ENCODE data around the gene ZSCAN2. TPM values are rescaled to one million over a fixed set of nuclear protein-coding genes. Genes with fewer than 3 reads are reported as not detected.
"Not testable (repeated sequence)": the region's sequence is repeated elsewhere in the genome, so short reads cannot be mapped to it uniquely, and the experiment has no call there.

Gene ZSCAN2
- total RNA-seq, 1 donor from 2014 or later, result 7.0 TPM

- H3K36me3 Mint-ChIP-seq (ENCODE audit: low read depth); H3K9me3 Mint-ChIP-seq; H3K4me3 Mint-ChIP-seq; DNase-seq (ENCODE audit: low spot score); H3K27ac Mint-ChIP-seq: not testable (repeated sequence)
- intact Hi-C loops (cut with micrococcal nuclease), result loop anchor here (10.0 kb wide), 1 partner anchor 581 kb away; no protein-coding TSS in a partner anchor
- Mint-ChIP-seq H3K4me1 (ENCODE audit: low read depth) (peaks cover 17% of the 10 kb centered on the region), H3K27me3 (ENCODE audit: insufficient read depth) (peaks cover 17% of the 10 kb centered on the region)
Observed at GRCh38 chr15:84583921-84584320, 16.9 kb upstream of the ZSCAN2 start.

GRCh38 chr15:84586696-84587095 is 14.1 kb upstream of the ZSCAN2 start:
- intact Hi-C loops (cut with micrococcal nuclease), result loop anchor here (10.0 kb wide), 1 partner anchor 578 kb away; no protein-coding TSS in a partner anchor

GRCh38 chr15:84588053-84588874 is 12.5 kb upstream of the ZSCAN2 start:
- peaks cover 7% of the 10 kb centered on the region for H3K4me1 Mint-ChIP-seq (ENCODE audit: low read depth)

More at GRCh38 chr15:84586696-84587095, 14.1 kb upstream of the ZSCAN2 start:
- Mint-ChIP-seq H3K4me3 (no peak overlapping the region), H3K27me3 (ENCODE audit: insufficient read depth) (peaks cover 19% of the 10 kb centered on the region), H3K4me1 (ENCODE audit: low read depth) (peaks cover 17% of the 10 kb centered on the region), H3K9me3 (no peaks in the 10 kb centered on the region), H3K27ac (no peak overlapping the region), H3K36me3 (ENCODE audit: low read depth) (no peaks in the 10 kb centered on the region)
- no peak for DNase-seq (ENCODE audit: low spot score)

GRCh38 chr15:84590406-84590805 is 10.4 kb upstream of the ZSCAN2 start:
- intact Hi-C loops (cut with micrococcal nuclease), result no loop called here

More at GRCh38 chr15:84588053-84588874, 12.5 kb upstream of the ZSCAN2 start:
- Mint-ChIP-seq H3K36me3 (ENCODE audit: low read depth) (no peaks in the 10 kb centered on the region), H3K27ac (no peak overlapping the region), H3K9me3 (no peaks in the 10 kb centered on the region), H3K27me3 (ENCODE audit: insufficient read depth) (peaks cover 21% of the 10 kb centered on the region), H3K4me3 (peak overlapping the region; percentile 62)
- intact Hi-C loops (cut with micrococcal nuclease), result loop anchor here (1.0 to 10.0 kb wide), 8 partner anchors 10 to 577 kb away; partner anchors contain the start of gene WDR73
- peak; percentile 78 for DNase-seq (ENCODE audit: low spot score)

GRCh38 chr15:84591815-84592214 is 9.0 kb upstream of the ZSCAN2 start:
- no peaks in the 10 kb centered on the region for H3K36me3 Mint-ChIP-seq (ENCODE audit: low read depth)
- intact Hi-C loops (cut with micrococcal nuclease), result no loop called here
- H3K27ac Mint-ChIP-seq, result no peak overlapping the region
- peaks cover 12% of the 10 kb centered on the region for H3K27me3 Mint-ChIP-seq (ENCODE audit: insufficient read depth)
- DNase-seq (ENCODE audit: low spot score), result no peak
- no peak overlapping the region for H3K4me3 Mint-ChIP-seq
- H3K9me3 Mint-ChIP-seq, result no peaks in the 10 kb centered on the region
- H3K4me1 Mint-ChIP-seq (ENCODE audit: low read depth), result peaks cover 6% of the 10 kb centered on the region

More at GRCh38 chr15:84590406-84590805, 10.4 kb upstream of the ZSCAN2 start:
- Mint-ChIP-seq H3K4me3 (no peak overlapping the region), H3K27ac (no peak overlapping the region), H3K4me1 (ENCODE audit: low read depth) (peaks cover 6% of the 10 kb centered on the region), H3K9me3 (no peaks in the 10 kb centered on the region), H3K36me3 (ENCODE audit: low read depth) (no peaks in the 10 kb centered on the region), H3K27me3 (ENCODE audit: insufficient read depth) (peaks cover 19% of the 10 kb centered on the region)
- no peak for DNase-seq (ENCODE audit: low spot score)

- no peaks in the 10 kb centered on the region for H3K36me3 Mint-ChIP-seq (ENCODE audit: low read depth)
Observed at GRCh38 chr15:84594617-84595290, 6.1 kb upstream of the ZSCAN2 start.

GRCh38 chr15:84595660-84596059 is 5.1 kb upstream of the ZSCAN2 start:
- intact Hi-C loops (cut with micrococcal nuclease), result no loop called here

More at GRCh38 chr15:84594617-84595290, 6.1 kb upstream of the ZSCAN2 start:
- H3K9me3 Mint-ChIP-seq, result no peaks in the 10 kb centered on the region
- no peak overlapping the region for H3K4me3 Mint-ChIP-seq
- no peak for DNase-seq (ENCODE audit: low spot score)
- H3K27me3 Mint-ChIP-seq (ENCODE audit: insufficient read depth), result peaks cover 9% of the 10 kb centered on the region
- intact Hi-C loops (cut with micrococcal nuclease), result no loop called here
- H3K4me1 Mint-ChIP-seq (ENCODE audit: low read depth), result peaks cover 22% of the 10 kb centered on the region
- H3K27ac Mint-ChIP-seq, result no peak overlapping the region

GRCh38 chr15:84597296-84597695 is 3.5 kb upstream of the ZSCAN2 start:
- no peak overlapping the region for H3K27ac Mint-ChIP-seq
- no peaks in the 10 kb centered on the region for H3K36me3 Mint-ChIP-seq (ENCODE audit: low read depth)
- no peaks in the 10 kb centered on the region for H3K9me3 Mint-ChIP-seq
- H3K4me3 Mint-ChIP-seq, result no peak overlapping the region
- H3K4me1 Mint-ChIP-seq (ENCODE audit: low read depth), result peaks cover 32% of the 10 kb centered on the region
- peaks cover 6% of the 10 kb centered on the region for H3K27me3 Mint-ChIP-seq (ENCODE audit: insufficient read depth)
- intact Hi-C loops (cut with micrococcal nuclease), result no loop called here
- DNase-seq (ENCODE audit: low spot score), result no peak

More at GRCh38 chr15:84595660-84596059, 5.1 kb upstream of the ZSCAN2 start:
- Mint-ChIP-seq H3K4me1 (ENCODE audit: low read depth) (peaks cover 30% of the 10 kb centered on the region), H3K27me3 (ENCODE audit: insufficient read depth) (peaks cover 6% of the 10 kb centered on the region), H3K4me3 (no peak overlapping the region), H3K27ac (no peak overlapping the region), H3K36me3 (ENCODE audit: low read depth) (no peaks in the 10 kb centered on the region), H3K9me3 (no peaks in the 10 kb centered on the region)
- DNase-seq (ENCODE audit: low spot score), result no peak

- Mint-ChIP-seq H3K4me3 (peak overlapping the region; percentile 13), H3K27me3 (ENCODE audit: insufficient read depth) (peaks cover 3% of the 10 kb centered on the region), H3K4me1 (ENCODE audit: low read depth) (peaks cover 37% of the 10 kb centered on the region), H3K27ac (peak overlapping the region; percentile 57), H3K36me3 (ENCODE audit: low read depth) (no peaks in the 10 kb centered on the region), H3K9me3 (no peaks in the 10 kb centered on the region)
- DNase-seq (ENCODE audit: low spot score), result peak; percentile 23
- intact Hi-C loops (cut with micrococcal nuclease), result loop anchor here (1.0 kb wide), 1 partner anchor 10 kb away; no protein-coding TSS in a partner anchor
Observed at GRCh38 chr15:84598250-84598649, 2.6 kb upstream of the ZSCAN2 start.

GRCh38 chr15:84598993-84599392 is 1.8 kb upstream of the ZSCAN2 start:
- intact Hi-C loops (cut with micrococcal nuclease), result loop anchor here (1.0 kb wide), 3 partner anchors 11 to 329 kb away; no protein-coding TSS in a partner anchor
- peak overlapping the region; percentile 68 for H3K4me3 Mint-ChIP-seq
- no peak for DNase-seq (ENCODE audit: low spot score)
- peak overlapping the region; percentile 48 for H3K27ac Mint-ChIP-seq
- H3K4me1 Mint-ChIP-seq (ENCODE audit: low read depth), result peaks cover 42% of the 10 kb centered on the region
- no peaks in the 10 kb centered on the region for H3K27me3 Mint-ChIP-seq (ENCODE audit: insufficient read depth)
- no peaks in the 10 kb centered on the region for H3K9me3 Mint-ChIP-seq
- peaks cover 4% of the 10 kb centered on the region for H3K36me3 Mint-ChIP-seq (ENCODE audit: low read depth)

GRCh38 chr15:84599906-84600305 is 903 bp upstream of the ZSCAN2 start:
- DNase-seq (ENCODE audit: low spot score), result no peak
- peak overlapping the region; percentile 66 for H3K4me3 Mint-ChIP-seq
- no peaks in the 10 kb centered on the region for H3K9me3 Mint-ChIP-seq
- peaks cover 47% of the 10 kb centered on the region for H3K4me1 Mint-ChIP-seq (ENCODE audit: low read depth)
- intact Hi-C loops (cut with micrococcal nuclease), result loop anchor here (1.0 kb wide), 7 partner anchors 31 to 380 kb away; partner anchors contain the start of genes SEC11A and WDR73
- H3K27ac Mint-ChIP-seq, result no peak overlapping the region
- H3K36me3 Mint-ChIP-seq (ENCODE audit: low read depth), result peaks cover 8% of the 10 kb centered on the region
- no peaks in the 10 kb centered on the region for H3K27me3 Mint-ChIP-seq (ENCODE audit: insufficient read depth)

- H3K4me3 Mint-ChIP-seq, result peak overlapping the region; percentile 89
- H3K4me1 Mint-ChIP-seq (ENCODE audit: low read depth), result peaks cover 51% of the 10 kb centered on the region
- DNase-seq (ENCODE audit: low spot score), result peak; percentile 40
- H3K9me3 Mint-ChIP-seq, result no peaks in the 10 kb centered on the region
- intact Hi-C loops (cut with micrococcal nuclease), result loop anchor here (1.0 kb wide), 5 partner anchors 31 to 380 kb away; partner anchors contain the start of genes SEC11A and WDR73
- no peak overlapping the region for H3K27ac Mint-ChIP-seq
- H3K27me3 Mint-ChIP-seq (ENCODE audit: insufficient read depth), result no peaks in the 10 kb centered on the region
- peaks cover 11% of the 10 kb centered on the region for H3K36me3 Mint-ChIP-seq (ENCODE audit: low read depth)
Observed at GRCh38 chr15:84600331-84600686, 500 bp upstream of the ZSCAN2 start.

- no peaks in the 10 kb centered on the region for H3K27me3 Mint-ChIP-seq (ENCODE audit: insufficient read depth)
- no peaks in the 10 kb centered on the region for H3K9me3 Mint-ChIP-seq
- no peak for DNase-seq (ENCODE audit: low spot score)
- H3K4me1 Mint-ChIP-seq (ENCODE audit: low read depth), result peaks cover 59% of the 10 kb centered on the region
- peak overlapping the region; percentile 89 for H3K4me3 Mint-ChIP-seq
- intact Hi-C loops (cut with micrococcal nuclease), result no loop called here
- H3K36me3 Mint-ChIP-seq (ENCODE audit: low read depth), result peaks cover 14% of the 10 kb centered on the region
- no peak overlapping the region for H3K27ac Mint-ChIP-seq
Observed at GRCh38 chr15:84601555-84601838, 688 bp downstream of the ZSCAN2 start.

Measured in activated T-helper 1 cell treated with anti-CD3 and anti-CD28 coated beads, Interleukin-12 subunit alpha, Interleukin-12 subunit beta, Interleukin-2, Interleukin-4 antibody, amounts not matched to agents 30 ng/mL and 10 ng/mL and 1 ng/mL, durations not matched to agents 14 hours and 24 hours and 36 hours (primary cell).